Parathyroid adenoma (tissue), 2 donors: ENCODE data around the gene MYL2.

ENCODE experiments used
- H2AFZ ChIP-seq: fragments of 300-600 bp; sonication (generic); one replicate; pipeline ENCODE4 v1.7.0; 2017; ENCODE audit warnings: antibody characterized with exemption, mild to moderate bottlenecking
- H3K27ac ChIP-seq: fragments of 300-600 bp; sonication (generic); one replicate; pipeline ENCODE4 v1.7.0; 2017
- H3K27me3 ChIP-seq: fragments of 300-600 bp; sonication (generic); one replicate; pipeline ENCODE4 v1.7.0; 2017; ENCODE audit warnings: low read length; ENCODE audit not compliant: control insufficient read depth, insufficient read depth
- H3K36me3 ChIP-seq: fragments of 300-600 bp; sonication (generic); one replicate; pipeline ENCODE4 v1.7.0; 2017; ENCODE audit warnings: low read length; ENCODE audit not compliant: control insufficient read depth, insufficient read depth
- H3K4me1 ChIP-seq: fragments of 300-600 bp; sonication (generic); one replicate; pipeline ENCODE4 v1.7.0; 2017; ENCODE audit warnings: control low read depth
- H3K4me2 ChIP-seq: fragments of 300-600 bp; sonication (generic); one replicate; pipeline ENCODE4 v1.7.0; 2017; ENCODE audit warnings: low read length
- H3K4me3 ChIP-seq: fragments of 300-600 bp; sonication (generic); one replicate; pipeline ENCODE4 v1.7.0; 2017; ENCODE audit warnings: low read depth, low read length
- H3K79me2 ChIP-seq: fragments of 300-600 bp; sonication (generic); one replicate; pipeline ENCODE4 v1.7.0; 2017; ENCODE audit warnings: control low read depth
- H3K9ac ChIP-seq: fragments of 300-600 bp; sonication (generic); one replicate; pipeline ENCODE4 v1.7.0; 2017; ENCODE audit warnings: mild to moderate bottlenecking
- H3K9me3 ChIP-seq: fragments of 300-600 bp; sonication (generic); one replicate; pipeline ENCODE4 v1.7.0; 2017; ENCODE audit warnings: low read length; ENCODE audit not compliant: control insufficient read depth
- TF ChIP-seq, protein P1 (sequence below): fragments of 300-600 bp; sonication (generic); IDR thresholded peaks from one replicate; pipeline ENCODE4 v1.7.0; 2017; ENCODE audit warnings: antibody characterized with exemption, mild to moderate bottlenecking
- donor health status: primary hyperparathyroidism.

The MYL2 gene

GRCh38 chr12:110935588-110935987 lies 15.2 kb upstream of the MYL2 start:
- Histone ChIP-seq H3K36me3 (no peaks in the 10 kb centered on the region), H3K4me2 (no peak overlapping the region), H3K4me1 (peaks cover 2% of the 10 kb centered on the region), H3K27ac (no peak overlapping the region), H3K27me3 (no peaks in the 10 kb centered on the region), H3K9ac (no peak overlapping the region), H3K4me3 (no peak overlapping the region), H3K79me2 (no peaks in the 10 kb centered on the region), H2AFZ (no peak overlapping the region), H3K9me3 (no peaks in the 10 kb centered on the region)
- TF ChIP-seq, protein P1, sequence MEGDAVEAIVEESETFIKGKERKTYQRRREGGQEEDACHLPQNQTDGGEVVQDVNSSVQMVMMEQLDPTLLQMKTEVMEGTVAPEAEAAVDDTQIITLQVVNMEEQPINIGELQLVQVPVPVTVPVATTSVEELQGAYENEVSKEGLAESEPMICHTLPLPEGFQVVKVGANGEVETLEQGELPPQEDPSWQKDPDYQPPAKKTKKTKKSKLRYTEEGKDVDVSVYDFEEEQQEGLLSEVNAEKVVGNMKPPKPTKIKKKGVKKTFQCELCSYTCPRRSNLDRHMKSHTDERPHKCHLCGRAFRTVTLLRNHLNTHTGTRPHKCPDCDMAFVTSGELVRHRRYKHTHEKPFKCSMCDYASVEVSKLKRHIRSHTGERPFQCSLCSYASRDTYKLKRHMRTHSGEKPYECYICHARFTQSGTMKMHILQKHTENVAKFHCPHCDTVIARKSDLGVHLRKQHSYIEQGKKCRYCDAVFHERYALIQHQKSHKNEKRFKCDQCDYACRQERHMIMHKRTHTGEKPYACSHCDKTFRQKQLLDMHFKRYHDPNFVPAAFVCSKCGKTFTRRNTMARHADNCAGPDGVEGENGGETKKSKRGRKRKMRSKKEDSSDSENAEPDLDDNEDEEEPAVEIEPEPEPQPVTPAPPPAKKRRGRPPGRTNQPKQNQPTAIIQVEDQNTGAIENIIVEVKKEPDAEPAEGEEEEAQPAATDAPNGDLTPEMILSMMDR = no peak

GRCh38 chr12:110934093-110934852 lies 13.9 kb upstream of the MYL2 start:
- Histone ChIP-seq H2AFZ (no peak overlapping the region), H3K4me1 (peaks cover 2% of the 10 kb centered on the region), H3K4me3 (no peak overlapping the region), H3K4me2 (no peak overlapping the region), H3K27me3 (no peaks in the 10 kb centered on the region), H3K27ac (no peak overlapping the region), H3K79me2 (no peaks in the 10 kb centered on the region), H3K36me3 (no peaks in the 10 kb centered on the region), H3K9me3 (no peaks in the 10 kb centered on the region), H3K9ac (no peak overlapping the region)
- TF ChIP-seq, protein P1 = no peak

DNA sequence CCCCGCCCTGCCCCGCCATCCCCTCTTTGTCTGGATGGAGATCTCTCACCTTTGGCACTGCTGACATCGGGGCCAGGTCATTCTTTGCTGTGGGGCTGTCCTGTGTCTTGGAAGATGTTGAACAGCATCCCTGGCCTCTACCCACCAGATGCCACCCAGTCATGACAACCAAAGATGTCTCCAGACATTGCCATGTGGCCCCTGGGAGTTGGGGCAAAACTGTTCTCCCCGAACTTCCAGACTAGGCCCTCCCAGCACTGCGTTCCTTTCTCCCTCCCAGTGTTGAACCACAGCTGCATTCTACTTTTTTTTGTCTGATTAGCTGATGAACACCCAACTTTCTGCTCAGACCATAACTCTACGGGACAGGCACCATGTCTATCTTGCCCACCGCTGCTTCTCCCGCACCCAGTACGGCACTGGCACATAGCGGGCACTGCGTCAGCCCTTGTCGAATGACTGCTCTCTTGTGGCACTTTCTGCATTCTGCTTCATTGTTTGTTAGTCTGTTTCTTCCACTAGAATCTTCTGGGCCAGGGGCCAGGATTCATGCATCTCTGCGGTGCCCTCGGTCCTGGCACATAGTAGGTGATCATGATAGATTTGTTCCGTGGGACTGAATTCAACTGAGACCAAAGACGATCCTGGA lies 13.1 kb upstream of the MYL2 start:
- Histone ChIP-seq H3K36me3 (no peaks in the 10 kb centered on the region), H3K4me1 (peaks cover 2% of the 10 kb centered on the region), H3K4me3 (no peak overlapping the region), H3K27ac (no peak overlapping the region), H3K9ac (no peak overlapping the region), H2AFZ (no peak overlapping the region), H3K4me2 (no peak overlapping the region), H3K79me2 (no peaks in the 10 kb centered on the region), H3K9me3 (no peaks in the 10 kb centered on the region), H3K27me3 (no peaks in the 10 kb centered on the region)
- TF ChIP-seq, protein P1 = no peak

GRCh38 chr12:110932046-110932445 lies 11.7 kb upstream of the MYL2 start:
- Histone ChIP-seq H3K4me3 (no peak overlapping the region), H2AFZ (no peak overlapping the region), H3K9me3 (no peaks in the 10 kb centered on the region), H3K4me2 (no peak overlapping the region), H3K4me1 (no peaks in the 10 kb centered on the region), H3K27me3 (no peaks in the 10 kb centered on the region), H3K27ac (no peak overlapping the region), H3K36me3 (no peaks in the 10 kb centered on the region), H3K9ac (no peak overlapping the region), H3K79me2 (no peaks in the 10 kb centered on the region)
- TF ChIP-seq, protein P1 = no peak

GRCh38 chr12:110931315-110931728 lies 10.9 kb upstream of the MYL2 start:
- Histone ChIP-seq H3K27me3 (no peaks in the 10 kb centered on the region), H2AFZ (no peak overlapping the region), H3K4me1 (no peaks in the 10 kb centered on the region), H3K9me3 (no peaks in the 10 kb centered on the region), H3K79me2 (no peaks in the 10 kb centered on the region), H3K9ac (no peak overlapping the region), H3K27ac (no peak overlapping the region), H3K4me3 (no peak overlapping the region), H3K36me3 (no peaks in the 10 kb centered on the region), H3K4me2 (no peak overlapping the region)
- TF ChIP-seq, protein P1 = no peak
